GM03348 (cell line): ENCODE data around the gene LDHA.
A peak's percentile ranks its signal among the peaks of the same experiment; 100 is the strongest.
"Not testable (repeated sequence)": the region's sequence is repeated elsewhere in the genome, so short reads cannot be mapped to it uniquely, and the experiment has no call there.

Source experiments
- DNase-seq: peaks from one replicate; pipeline ENCODE4 v3.0.0; 2012; ENCODE audit warnings: low spot score

Gene LDHA

DNA sequence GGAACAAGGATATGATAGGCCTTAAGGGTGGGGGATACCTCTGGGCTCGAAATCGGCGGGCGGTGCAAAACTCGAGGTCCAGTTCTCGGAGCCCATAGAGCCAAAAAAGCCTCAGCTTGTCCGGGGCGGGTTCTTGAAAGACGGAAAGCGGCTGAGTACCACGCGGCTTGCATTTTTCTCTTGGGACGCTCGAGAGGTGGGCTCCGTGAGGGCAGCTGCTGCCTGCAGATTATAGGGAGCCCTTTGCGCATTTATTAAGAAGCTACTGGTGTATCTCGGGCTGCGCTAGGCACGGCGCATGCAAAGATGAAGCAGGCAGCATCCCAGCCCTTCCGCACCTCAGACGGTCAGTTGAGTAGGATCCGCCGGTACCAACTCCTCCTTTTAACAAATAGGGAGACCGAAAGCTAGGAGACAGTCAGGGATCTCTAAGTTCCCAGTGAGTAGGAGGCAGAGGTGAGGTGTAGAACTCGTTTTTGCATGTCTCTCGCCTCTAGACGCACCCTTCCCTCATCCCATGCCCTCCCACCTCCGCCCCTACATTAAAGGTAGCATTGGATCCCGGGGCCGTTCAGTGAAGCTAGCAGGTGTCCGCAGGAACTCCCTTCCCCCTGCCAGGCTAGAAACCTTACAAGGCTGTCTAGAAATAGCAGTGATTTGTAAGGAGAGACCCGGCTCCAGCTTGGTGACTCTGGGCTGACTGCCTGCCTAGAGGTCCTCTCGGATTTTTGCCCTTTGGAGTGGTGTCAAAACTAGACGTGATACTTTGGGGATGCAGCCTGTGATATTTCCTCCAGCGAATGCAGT lies 768 bp downstream of the LDHA start:
- DNase-seq, result no peak

DNA sequence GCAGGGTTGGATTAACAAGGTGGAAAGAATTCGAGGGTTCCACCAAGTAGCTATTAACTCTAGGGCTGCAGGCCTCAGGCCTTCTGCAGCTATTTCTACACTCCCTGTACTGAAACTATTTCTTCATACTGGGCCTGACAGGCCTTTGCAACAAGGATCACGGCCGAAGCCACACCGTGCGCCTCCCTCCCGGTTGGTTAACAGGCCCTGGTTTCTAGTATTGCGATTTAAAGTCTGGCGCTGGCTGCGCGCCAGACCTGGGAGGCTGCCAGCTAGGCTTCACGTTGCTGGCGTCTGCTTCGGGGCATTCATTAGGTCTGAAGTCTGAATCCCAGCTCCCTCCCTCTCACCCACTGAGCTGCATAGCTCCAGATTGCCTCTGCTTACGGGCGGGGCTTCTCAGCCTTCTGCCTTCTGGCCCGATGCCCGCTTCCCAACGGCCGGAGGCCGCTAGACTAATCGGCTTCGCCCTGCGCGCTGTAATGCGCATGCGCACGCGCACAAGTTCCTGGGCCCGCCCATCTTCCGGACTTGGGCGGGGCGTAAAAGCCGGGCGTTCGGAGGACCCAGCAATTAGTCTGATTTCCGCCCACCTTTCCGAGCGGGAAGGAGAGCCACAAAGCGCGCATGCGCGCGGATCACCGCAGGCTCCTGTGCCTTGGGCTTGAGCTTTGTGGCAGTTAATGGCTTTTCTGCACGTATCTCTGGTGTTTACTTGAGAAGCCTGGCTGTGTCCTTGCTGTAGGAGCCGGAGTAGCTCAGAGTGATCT lies 1.6 kb downstream of the LDHA start:
- peak; percentile 95 for DNase-seq

DNA sequence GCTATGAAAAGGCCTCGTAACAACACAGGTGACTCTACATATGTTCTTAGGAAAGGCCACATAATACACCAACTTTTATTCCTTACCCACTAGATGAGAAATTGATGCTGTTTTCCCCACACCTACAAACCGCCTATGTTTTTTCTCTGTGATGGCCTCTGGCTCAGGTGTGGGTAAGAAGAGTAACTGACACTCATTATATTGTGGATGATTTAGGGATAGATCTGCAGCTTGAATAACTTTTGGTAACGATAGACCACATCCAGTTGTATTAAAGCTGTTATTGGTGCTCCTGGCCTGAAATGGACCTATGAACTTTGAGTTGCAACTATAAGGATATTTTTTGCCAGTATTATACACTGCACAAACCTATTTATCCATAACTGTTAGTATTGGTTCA lies 3.6 kb downstream of the LDHA start:
- no peak for DNase-seq

DNA sequence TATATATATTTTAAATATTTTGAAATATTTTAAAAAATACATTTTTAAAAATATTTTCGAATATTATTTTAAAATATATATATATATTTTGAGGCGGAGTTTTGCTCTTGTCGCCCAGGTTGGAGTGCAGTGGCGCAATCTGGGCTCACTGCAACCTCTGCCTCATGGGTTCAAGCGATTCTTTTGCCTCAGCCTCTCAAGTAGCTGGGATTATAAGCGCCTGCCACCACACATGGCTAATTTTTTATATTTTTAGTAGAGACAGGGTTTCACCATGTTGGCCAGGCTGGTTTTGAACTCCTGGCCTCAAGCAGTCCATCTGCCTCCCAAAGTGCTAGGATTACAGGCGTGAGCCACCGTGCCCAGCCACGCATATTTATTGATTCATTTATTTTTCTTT lies 6.7 kb downstream of the LDHA start:
- DNase-seq, result not testable (repeated sequence)

- no peak for DNase-seq
Observed at GRCh38 chr11:18404062-18404461, 9.7 kb downstream of the LDHA start.

- not testable (repeated sequence) for DNase-seq
Observed at GRCh38 chr11:18407400-18407799, 13.0 kb downstream of the LDHA start.

DNA sequence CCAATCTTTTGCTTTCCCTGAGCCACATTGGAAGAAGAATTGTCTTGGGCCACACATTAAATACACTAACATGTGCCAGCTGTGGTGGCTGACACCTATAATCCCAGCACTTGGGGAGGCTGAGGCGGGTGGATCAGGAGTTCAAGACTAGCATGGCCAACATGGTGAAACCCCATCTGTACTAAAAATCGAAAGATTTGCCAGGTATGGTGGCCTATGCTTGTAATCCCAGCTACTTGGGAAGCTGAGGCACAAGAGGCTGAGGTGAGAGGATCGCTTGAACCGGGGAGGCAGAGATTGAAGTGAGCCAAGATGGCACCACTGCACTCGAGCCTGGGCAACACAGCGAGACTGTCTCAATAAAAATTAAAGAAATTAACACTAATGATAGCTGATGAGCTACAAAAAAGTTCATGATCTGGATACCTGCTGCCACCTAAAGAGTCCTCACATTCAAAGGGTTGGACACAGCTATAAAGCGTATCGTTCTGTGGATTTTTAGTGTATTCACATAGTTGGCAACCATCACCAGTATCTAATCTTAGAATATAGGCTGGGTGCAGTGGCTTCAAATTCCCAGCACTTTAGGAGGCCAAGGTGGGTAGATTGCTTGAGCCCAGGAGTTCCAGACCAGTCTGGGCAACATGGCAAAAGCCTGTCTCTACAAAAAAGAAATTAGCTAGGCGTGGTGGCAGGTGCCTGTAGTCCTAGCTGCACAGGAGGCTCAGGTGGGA lies 14.4 kb downstream of the LDHA start:
- DNase-seq, result no peak

GRCh38 chr11:18416459-18416858 lies 22.1 kb downstream of the LDHA start:
- no peak for DNase-seq

DNA sequence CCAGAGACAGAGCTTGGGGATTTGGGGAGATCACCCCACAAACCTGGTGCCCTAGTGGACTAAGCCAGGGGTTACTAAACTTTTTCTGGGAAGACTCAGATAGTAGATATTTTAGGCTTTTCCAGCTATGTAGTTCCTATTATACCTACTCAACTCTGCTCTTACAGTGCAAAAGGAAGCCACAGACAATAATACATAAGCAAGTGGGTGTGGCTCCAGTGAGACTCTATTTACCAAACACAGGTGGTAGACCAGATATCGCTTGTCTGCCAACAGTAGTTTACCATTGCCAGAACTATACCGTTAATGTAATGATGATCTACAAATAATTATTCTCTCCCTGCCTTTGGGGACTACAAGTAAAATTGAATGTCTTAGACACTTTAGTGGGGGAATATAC lies 24.7 kb downstream of the LDHA start:
- no peak for DNase-seq

- DNase-seq, result no peak
Observed at GRCh38 chr11:18420067-18420466, 25.7 kb downstream of the LDHA start.

DNA sequence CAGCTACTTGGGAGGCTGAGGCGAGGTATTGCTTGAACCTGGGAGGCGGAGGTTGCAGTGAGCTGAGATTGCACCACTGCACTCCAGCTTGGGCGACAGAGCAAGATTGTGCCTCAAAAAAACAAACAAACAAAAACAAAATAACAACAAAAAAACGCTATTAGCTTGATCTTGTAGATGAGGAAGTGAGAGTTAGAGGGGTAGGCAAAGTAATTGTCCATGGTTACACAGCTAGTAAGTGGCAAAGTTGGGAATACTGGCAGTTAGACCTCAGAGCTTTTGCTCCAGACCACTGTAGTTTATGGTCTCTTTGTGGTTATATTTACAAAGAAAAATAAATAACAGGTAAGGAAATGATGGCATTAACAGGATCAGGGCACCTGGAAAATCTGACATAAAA lies 32.9 kb downstream of the LDHA start:
- no peak for DNase-seq

DNA sequence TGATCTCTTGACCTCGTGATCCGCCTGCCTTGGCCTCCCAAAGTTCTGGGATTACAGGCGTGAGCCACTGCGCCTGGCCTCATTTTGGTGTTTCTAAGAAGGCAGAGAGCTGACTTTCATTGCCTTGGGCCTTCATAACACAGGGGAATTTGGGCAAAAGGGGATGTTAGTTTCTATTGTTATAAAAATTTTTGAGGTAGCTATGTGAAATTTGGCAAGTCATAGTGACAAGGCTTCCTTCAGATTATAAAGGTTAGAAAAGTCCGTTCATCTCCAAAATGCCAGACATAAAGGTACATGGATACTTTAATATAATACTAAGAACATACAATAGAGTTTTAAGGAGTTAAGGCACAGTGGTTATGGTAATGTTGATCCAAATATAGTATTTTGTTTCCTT lies 35.0 kb downstream of the LDHA start:
- no peak for DNase-seq

GRCh38 chr11:18438691-18439090 lies 44.3 kb downstream of the LDHA start:
- DNase-seq, result no peak

DNA sequence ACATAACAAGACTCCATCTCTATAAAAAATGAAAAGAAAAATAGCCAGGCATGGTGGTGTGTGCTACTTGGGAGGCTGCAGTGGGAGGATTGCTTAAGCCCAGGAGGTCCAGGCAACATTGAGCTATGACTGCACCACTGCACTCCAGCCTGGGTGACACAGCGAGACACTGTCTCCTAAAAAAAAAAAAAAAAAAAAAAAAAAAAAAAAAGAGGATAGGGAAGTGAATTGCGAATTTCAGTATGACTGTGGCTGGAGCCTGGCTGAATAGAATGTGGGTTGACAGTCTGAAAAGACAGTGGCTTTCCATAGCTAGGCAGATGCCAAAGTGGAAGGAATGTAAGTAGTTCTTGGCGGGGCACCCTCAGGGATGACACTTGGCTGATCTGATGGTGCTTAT lies 54.9 kb downstream of the LDHA start:
- no peak for DNase-seq

GRCh38 chr11:18452927-18453326 lies 58.6 kb downstream of the LDHA start:
- DNase-seq, result peak; percentile 29

DNA sequence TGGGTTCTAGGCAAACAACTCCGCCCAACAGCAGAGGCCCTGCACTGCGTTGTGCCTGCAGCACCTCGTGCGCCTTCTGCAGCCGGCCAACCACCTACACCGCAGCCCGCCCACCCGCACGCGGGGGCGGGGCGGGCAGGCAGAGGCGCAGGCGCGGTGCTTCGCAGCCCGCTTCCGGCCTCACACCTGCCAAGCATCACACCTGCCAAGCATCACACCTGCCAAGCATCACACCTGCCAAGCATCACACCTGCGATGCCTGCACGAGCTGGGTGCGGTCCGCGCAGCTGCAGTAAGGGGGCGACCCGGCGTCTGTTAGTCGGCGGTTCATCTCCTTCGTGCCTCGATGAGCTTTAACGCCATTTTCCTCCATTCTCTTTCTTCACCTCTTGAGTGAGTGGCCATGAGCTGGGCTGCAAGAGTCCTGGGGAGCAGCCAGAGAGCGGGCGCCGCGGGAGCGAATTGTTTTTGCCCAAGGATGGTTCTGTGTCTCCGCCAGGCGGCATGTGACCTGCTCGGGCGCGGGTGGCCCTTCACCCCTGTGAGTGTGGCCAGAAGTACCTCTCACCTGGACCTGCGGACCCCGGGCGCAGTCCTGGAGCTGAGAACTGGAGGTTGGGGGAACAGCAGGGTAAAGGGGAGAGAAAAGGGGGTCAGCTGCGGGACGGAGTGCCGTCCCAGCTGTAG lies 61.5 kb downstream of the LDHA start, which contains the start of gene LDHAL6A:
Gene LDHAL6A (plus strand): TSS at position 171 of the 687 bp plus-strand sequence. CDS start 825 bp downstream, outside the sequence.
- DNase-seq, result no peak

GRCh38 chr11:18457450-18457849 lies 63.1 kb downstream of the LDHA start:
- no peak for DNase-seq
